Left lung (tissue), 10 donors: ENCODE results near the gene APBA2. TPM values are rescaled to one million over a fixed set of nuclear protein-coding genes. Genes with fewer than 3 reads are reported as not detected.

Source experiments
- ATAC-seq: fragments of 200-7000 bp; cut with Tn5 transposase; one replicate; pipeline ENCODE4 v1.9.1; 2020; ENCODE audit warnings: moderate library complexity
- DNase-seq, 4 donors: peaks; one replicate each; pipeline ENCODE4 v3.0.0-alpha.2; 2013 to 2020
- H3K27ac ChIP-seq, 2 donors: fragments of 200-600 bp; sonication (generic) in 1 of 2; one replicate each; pipeline versions ENCODE4 v1.5.0 to v1.8.0; 2020 to 2021
- H3K27me3 ChIP-seq, 2 donors: fragments of 200-600 bp; sonication (generic) in 1 of 2; one replicate each; pipeline versions ENCODE4 v1.5.0 to v1.8.0; 2020 to 2021
- H3K36me3 ChIP-seq, 2 donors: fragments of 200-600 bp; sonication (generic) in 1 of 2; one replicate each; pipeline versions ENCODE4 v1.5.0 to v1.8.0; 2020 to 2021
- H3K4me1 ChIP-seq, 2 donors: fragments of 200-600 bp; one replicate each; pipeline ENCODE4 v1.8.0; 2021
- H3K4me3 ChIP-seq, 2 donors: fragments of 200-600 bp; sonication (generic) in 1 of 2; one replicate each; pipeline versions ENCODE4 v1.5.0 to v1.8.0; 2020 to 2021; ENCODE audit warnings: mild to moderate bottlenecking in 1 of 2
- H3K9me3 ChIP-seq, 2 donors: fragments of 200-600 bp; sonication (generic) in 1 of 2; one replicate each; pipeline versions ENCODE4 v1.5.0 to v1.8.0; 2020 to 2021
- CTCF ChIP-seq, 2 donors: fragments of 200-600 bp; sonication (generic) in 1 of 2; IDR thresholded peaks; one replicate each; pipeline versions ENCODE4 v1.5.0 to v1.8.0; 2021; ENCODE audit warnings: antibody characterized with exemption in 2 of 2
- intact Hi-C, 2 donors: fragments of 100-400 bp; cut with DNase I; formaldehyde crosslinking; loops; one replicate each; pipeline versions ENCODE4 v1.11.2 to v1.14.2; 2022
- polyA plus RNA-seq, 6 donors: library from polyadenylated mRNA; unstranded; fragments of 120-200 nt; gene quantifications; one replicate each; pipeline ENCODE4 v1.2.1, GENCODE V29; 2013; ENCODE audit not compliant: insufficient read length in 6 of 6
- total RNA-seq, 2 donors: library from RNA; stranded (reverse); fragmentation: NEBNext Ultra II Directional; extraction: Animal tissue kit (Norgen Biotek cat#: 25700); gene quantifications; one replicate each; pipeline ENCODE4 v1.2.1, GENCODE V29; 2021
- donor health status: DM: no; HTN: yes; CAD: no.
- donor health status: DM: no; HTN: no; CAD: no.

Gene APBA2
- total and polyA plus RNA-seq, 8 donors: 3.9 to 18.4 (median 11.1) TPM

- Histone ChIP-seq H3K27me3 (no peaks in the 10 kb centered on the region), H3K36me3 (no peaks in the 10 kb centered on the region), H3K9me3 (no peaks in the 10 kb centered on the region), H3K4me1 (no peaks in the 10 kb centered on the region), H3K27ac (no peak overlapping the region), H3K4me3 (no peak overlapping the region)
- intact Hi-C loops: no loop called here
- DNase-seq (no peak), ATAC-seq (no peak)
- no peak for TF ChIP-seq CTCF (IDR thresholded peaks at IDR 0.05)
Measured at GRCh38 chr15:29058903-29059539, 173.2 kb downstream of the APBA2 start.

GRCh38 chr15:29059871-29060640, 174.3 kb downstream of the APBA2 start:
- intact Hi-C loops: no loop called here

GRCh38 chr15:29061746-29062145, 176.0 kb downstream of the APBA2 start:
- intact Hi-C loops: no loop called here
- ATAC-seq (no peak), DNase-seq (no peak)
- H3K27me3 ChIP-seq: no peaks in the 10 kb centered on the region
- no peak overlapping the region for H3K27ac ChIP-seq
- H3K36me3 ChIP-seq: no peaks in the 10 kb centered on the region
- no peak for TF ChIP-seq CTCF (IDR thresholded peaks at IDR 0.05)
- H3K9me3 ChIP-seq: no peaks in the 10 kb centered on the region
- H3K4me1 ChIP-seq: no peaks in the 10 kb centered on the region
- H3K4me3 ChIP-seq: no peak overlapping the region

More at GRCh38 chr15:29059871-29060640, 174.3 kb downstream of the APBA2 start:
- Histone ChIP-seq H3K9me3 (no peaks in the 10 kb centered on the region), H3K27me3 (no peaks in the 10 kb centered on the region), H3K4me1 (no peaks in the 10 kb centered on the region), H3K27ac (no peak overlapping the region), H3K36me3 (no peaks in the 10 kb centered on the region), H3K4me3 (no peak overlapping the region)
- ATAC-seq (no peak), DNase-seq (no peak)
- no peak for TF ChIP-seq CTCF (IDR thresholded peaks at IDR 0.05)

- Histone ChIP-seq H3K9me3 (no peaks in the 10 kb centered on the region), H3K36me3 (no peaks in the 10 kb centered on the region), H3K4me3 (no peak overlapping the region), H3K4me1 (no peaks in the 10 kb centered on the region), H3K27ac (no peak overlapping the region), H3K27me3 (no peaks in the 10 kb centered on the region)
- intact Hi-C loops: no loop called here
- ATAC-seq (no peak), DNase-seq (no peak)
- no peak for TF ChIP-seq CTCF (IDR thresholded peaks at IDR 0.05)
Measured at GRCh38 chr15:29062179-29062591, 176.4 kb downstream of the APBA2 start.

GRCh38 chr15:29062626-29063025, 176.9 kb downstream of the APBA2 start:
- ATAC-seq (no peak), DNase-seq (no peak)
- H3K9me3 ChIP-seq: no peaks in the 10 kb centered on the region
- no peak overlapping the region for H3K27ac ChIP-seq
- H3K4me1 ChIP-seq: no peaks in the 10 kb centered on the region
- no peaks in the 10 kb centered on the region for H3K36me3 ChIP-seq
- H3K4me3 ChIP-seq: no peak overlapping the region
- no peaks in the 10 kb centered on the region for H3K27me3 ChIP-seq
- no peak for TF ChIP-seq CTCF (IDR thresholded peaks at IDR 0.05)
- intact Hi-C loops: no loop called here
